Muscle layer of colon (tissue), 2 donors: ENCODE results near the gene DUS1L.
A peak's percentile ranks its signal among the peaks of the same experiment; 100 is the strongest.

Experiments used
- H3K27ac ChIP-seq: one replicate; pipeline ENCODE4 v1.7.0; 2013; ENCODE audit warnings: low read depth, mild to moderate bottlenecking, low read length, moderate library complexity
- H3K27me3 ChIP-seq, 2 donors: one replicate each; pipeline ENCODE4 v1.7.0; 2013; ENCODE audit warnings: low read length in 2 of 2, mild to moderate bottlenecking in 2 of 2; ENCODE audit not compliant: insufficient read depth in 2 of 2, control insufficient read depth in 1 of 2
- H3K36me3 ChIP-seq: one replicate; pipeline ENCODE4 v1.7.0; 2013; ENCODE audit warnings: mild to moderate bottlenecking, low read length; ENCODE audit not compliant: insufficient read depth
- H3K4me1 ChIP-seq: one replicate; pipeline ENCODE4 v1.7.0; 2013; ENCODE audit warnings: mild to moderate bottlenecking, low read length; ENCODE audit not compliant: insufficient read depth
- H3K4me3 ChIP-seq, 2 donors: one replicate each; pipeline ENCODE4 v1.7.0; 2013; ENCODE audit warnings: low read length in 2 of 2, low read depth in 1 of 2, mild to moderate bottlenecking in 1 of 2, moderate library complexity in 1 of 2
- H3K9ac ChIP-seq: one replicate; pipeline ENCODE4 v1.7.0; 2013; ENCODE audit warnings: low read length
- H3K9me3 ChIP-seq: one replicate; pipeline ENCODE4 v1.7.0; 2013; ENCODE audit warnings: mild to moderate bottlenecking, low read length
- donor health status: abdominal sarcoma.
- donor health status: Adenocarcinoma of cecum.

The DUS1L gene

GRCh38 chr17:82015311-82015971, 50.2 kb downstream of the DUS1L start:
- Histone ChIP-seq H3K4me1 (peaks cover 6% of the 10 kb centered on the region), H3K9me3 (no peaks in the 10 kb centered on the region), H3K36me3 (no peaks in the 10 kb centered on the region), H3K9ac (no peak overlapping the region), H3K4me3 (no peak overlapping the region), H3K27me3 (no peaks in the 10 kb centered on the region), H3K27ac (no peak overlapping the region)

GRCh38 chr17:82014971-82015310, 50.7 kb downstream of the DUS1L start:
- H3K9me3 ChIP-seq, result no peaks in the 10 kb centered on the region
- H3K36me3 ChIP-seq, result no peaks in the 10 kb centered on the region
- peaks cover 6% of the 10 kb centered on the region for H3K4me1 ChIP-seq
- no peak overlapping the region for H3K4me3 ChIP-seq
- no peak overlapping the region for H3K9ac ChIP-seq
- H3K27ac ChIP-seq, result no peak overlapping the region
- no peaks in the 10 kb centered on the region for H3K27me3 ChIP-seq

GRCh38 chr17:82014432-82014831, 51.2 kb downstream of the DUS1L start:
- Histone ChIP-seq H3K36me3 (no peaks in the 10 kb centered on the region), H3K9ac (no peak overlapping the region), H3K27me3 (no peaks in the 10 kb centered on the region), H3K27ac (no peak overlapping the region), H3K4me1 (peaks cover 6% of the 10 kb centered on the region), H3K9me3 (no peaks in the 10 kb centered on the region), H3K4me3 (no peak overlapping the region)

- peak overlapping the region; percentile 75 for H3K27ac ChIP-seq
- H3K4me3 ChIP-seq, result no peak overlapping the region
- H3K9ac ChIP-seq, result no peak overlapping the region
- no peaks in the 10 kb centered on the region for H3K9me3 ChIP-seq
- H3K4me1 ChIP-seq, result peaks cover 6% of the 10 kb centered on the region
- no peaks in the 10 kb centered on the region for H3K36me3 ChIP-seq
- no peaks in the 10 kb centered on the region for H3K27me3 ChIP-seq
These were observed 51.8 kb downstream of the DUS1L start for GRCh38 chr17:82013772-82014321.

- H3K27ac ChIP-seq, result peak overlapping the region; percentile 75
- H3K36me3 ChIP-seq, result no peaks in the 10 kb centered on the region
- H3K9ac ChIP-seq, result no peak overlapping the region
- no peaks in the 10 kb centered on the region for H3K9me3 ChIP-seq
- H3K4me3 ChIP-seq, result no peak overlapping the region
- peaks cover 6% of the 10 kb centered on the region for H3K4me1 ChIP-seq
- no peaks in the 10 kb centered on the region for H3K27me3 ChIP-seq
These were observed 52.3 kb downstream of the DUS1L start for GRCh38 chr17:82013341-82013740.

GRCh38 chr17:82012640-82013295, 52.8 kb downstream of the DUS1L start:
- Histone ChIP-seq H3K9ac (no peak overlapping the region), H3K36me3 (no peaks in the 10 kb centered on the region), H3K4me3 (no peak overlapping the region), H3K27ac (peak overlapping the region; percentile 16), H3K4me1 (peaks cover 6% of the 10 kb centered on the region), H3K27me3 (no peaks in the 10 kb centered on the region), H3K9me3 (no peaks in the 10 kb centered on the region)

GRCh38 chr17:82012261-82012639, 53.4 kb downstream of the DUS1L start:
- peak overlapping the region; percentile 16 for H3K27ac ChIP-seq
- H3K27me3 ChIP-seq, result no peaks in the 10 kb centered on the region
- no peak overlapping the region for H3K9ac ChIP-seq
- H3K4me1 ChIP-seq, result peaks cover 8% of the 10 kb centered on the region
- H3K36me3 ChIP-seq, result no peaks in the 10 kb centered on the region
- H3K9me3 ChIP-seq, result no peaks in the 10 kb centered on the region
- H3K4me3 ChIP-seq, result no peak overlapping the region

GRCh38 chr17:82011617-82012187, 53.9 kb downstream of the DUS1L start:
- peaks cover 13% of the 10 kb centered on the region for H3K4me1 ChIP-seq
- no peaks in the 10 kb centered on the region for H3K36me3 ChIP-seq
- no peaks in the 10 kb centered on the region for H3K9me3 ChIP-seq
- no peak overlapping the region for H3K4me3 ChIP-seq
- H3K27me3 ChIP-seq, result no peaks in the 10 kb centered on the region
- H3K27ac ChIP-seq, result peak overlapping the region; percentile 16
- H3K9ac ChIP-seq, result no peak overlapping the region

- Histone ChIP-seq H3K36me3 (no peaks in the 10 kb centered on the region), H3K9ac (no peak overlapping the region), H3K4me1 (peaks cover 21% of the 10 kb centered on the region), H3K27ac (no peak overlapping the region), H3K9me3 (no peaks in the 10 kb centered on the region), H3K4me3 (no peak overlapping the region), H3K27me3 (no peaks in the 10 kb centered on the region)
These were observed 54.8 kb downstream of the DUS1L start for GRCh38 chr17:82010575-82011525.

- no peaks in the 10 kb centered on the region for H3K36me3 ChIP-seq
- no peaks in the 10 kb centered on the region for H3K27me3 ChIP-seq
- no peak overlapping the region for H3K9ac ChIP-seq
- H3K27ac ChIP-seq, result no peak overlapping the region
- H3K9me3 ChIP-seq, result no peaks in the 10 kb centered on the region
- H3K4me3 ChIP-seq, result no peak overlapping the region
- H3K4me1 ChIP-seq, result peaks cover 30% of the 10 kb centered on the region
These were observed 56.2 kb downstream of the DUS1L start for GRCh38 chr17:82009413-82009812.

- Histone ChIP-seq H3K27me3 (no peaks in the 10 kb centered on the region), H3K36me3 (no peaks in the 10 kb centered on the region), H3K4me1 (peaks cover 35% of the 10 kb centered on the region), H3K9ac (no peak overlapping the region), H3K27ac (no peak overlapping the region), H3K4me3 (no peak overlapping the region), H3K9me3 (no peaks in the 10 kb centered on the region)
These were observed 56.6 kb downstream of the DUS1L start for GRCh38 chr17:82008941-82009405.
